RWPE2 (cell line): Measurements from ENCODE around the gene TANGO2.

Experiments used
- ATAC-seq: fragments of 200-7000 bp; cut with Tn5 transposase; 3 replicates; pipeline ENCODE4 v1.9.1; 2021; ENCODE audit warnings: low read depth
- DNase-seq: peaks from one replicate; pipeline ENCODE4 v3.0.0-alpha.2; 2020; ENCODE audit warnings: low spot score
- H3K27ac ChIP-seq: fragments of 450-650 bp; 2 replicates; pipeline ENCODE4 v1.5.1; 2017; ENCODE audit warnings: mild to moderate bottlenecking; ENCODE audit not compliant: poor library complexity, severe bottlenecking
- H3K27me3 ChIP-seq: fragments of 250-450 bp; sonication (Bioruptor Pico); 2 replicates; pipeline ENCODE4 v1.5.1; 2021; ENCODE audit warnings: mild to moderate bottlenecking, moderate library complexity; ENCODE audit not compliant: insufficient read depth, poor library complexity, severe bottlenecking
- H3K36me3 ChIP-seq: fragments of 250-450 bp; sonication (Bioruptor Pico); 2 replicates; pipeline ENCODE4 v1.5.1; 2020; ENCODE audit warnings: low read depth, mild to moderate bottlenecking, moderate library complexity
- H3K4me1 ChIP-seq: fragments of 250-450 bp; sonication (Bioruptor Pico); 2 replicates; pipeline ENCODE4 v1.5.1; 2021; ENCODE audit warnings: mild to moderate bottlenecking, moderate library complexity; ENCODE audit not compliant: insufficient read depth, poor library complexity, severe bottlenecking
- H3K4me3 ChIP-seq: fragments of 250-450 bp; sonication (Bioruptor Pico); 2 replicates; pipeline ENCODE4 v1.5.1; 2021; ENCODE audit warnings: mild to moderate bottlenecking, moderate library complexity; ENCODE audit not compliant: severe bottlenecking
- H3K9me3 ChIP-seq: fragments of 250-450 bp; sonication (Bioruptor Pico); 2 replicates; pipeline ENCODE4 v1.5.1; 2021; ENCODE audit warnings: mild to moderate bottlenecking, moderate library complexity; ENCODE audit not compliant: severe bottlenecking
- TF ChIP-seq, protein P1 (sequence below): fragments of 450-650 bp; IDR thresholded peaks from one replicate; pipeline ENCODE4 v1.5.1; 2017; ENCODE audit warnings: mild to moderate bottlenecking, moderate library complexity; ENCODE audit not compliant: poor library complexity, severe bottlenecking

TANGO2 gene

DNA sequence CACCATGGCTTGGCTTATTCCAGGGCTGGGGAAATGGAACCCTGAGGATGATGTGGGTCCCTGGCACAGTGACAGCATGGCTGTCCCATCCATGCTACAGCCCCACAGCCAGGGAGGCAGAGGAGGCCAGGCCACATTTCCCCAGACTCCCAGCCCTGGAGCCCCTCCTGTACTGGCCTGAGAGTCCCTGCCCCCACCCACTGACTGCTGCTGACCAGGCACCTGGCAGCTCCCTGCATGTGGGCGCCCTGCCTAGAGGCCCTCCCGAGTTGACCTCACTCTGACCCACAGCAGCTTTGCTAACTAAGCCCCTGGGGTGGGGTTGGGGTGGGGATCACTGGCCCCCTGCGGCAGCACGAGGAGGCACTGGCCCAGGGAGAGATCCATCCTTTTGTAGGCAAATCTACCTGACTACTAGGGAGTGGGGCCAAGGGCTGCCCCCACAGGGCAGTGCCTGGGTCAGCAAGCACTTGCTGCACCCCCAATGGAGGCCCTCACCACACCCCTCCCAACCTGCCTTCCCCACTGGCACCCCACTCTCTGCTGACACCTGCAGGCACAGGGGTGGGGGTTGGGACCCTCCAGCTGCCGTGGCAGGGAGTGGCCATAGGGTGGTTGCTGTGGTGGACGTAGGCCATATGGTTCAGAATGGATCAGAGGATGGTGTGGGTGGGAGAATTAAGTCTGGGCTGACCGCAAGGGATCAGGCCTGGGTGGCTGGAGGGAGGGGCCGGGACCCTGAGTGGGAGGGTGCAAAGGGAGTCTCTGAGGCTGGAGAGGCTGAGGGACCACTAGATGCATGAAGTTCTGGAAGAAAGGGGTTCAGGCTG is 21.7 kb upstream of the TANGO2 start:
- no peaks in the 10 kb centered on the region for H3K4me1 ChIP-seq
- H3K27ac ChIP-seq, result no peak overlapping the region
- H3K4me3 ChIP-seq, result no peak overlapping the region
- TF ChIP-seq, protein P1, sequence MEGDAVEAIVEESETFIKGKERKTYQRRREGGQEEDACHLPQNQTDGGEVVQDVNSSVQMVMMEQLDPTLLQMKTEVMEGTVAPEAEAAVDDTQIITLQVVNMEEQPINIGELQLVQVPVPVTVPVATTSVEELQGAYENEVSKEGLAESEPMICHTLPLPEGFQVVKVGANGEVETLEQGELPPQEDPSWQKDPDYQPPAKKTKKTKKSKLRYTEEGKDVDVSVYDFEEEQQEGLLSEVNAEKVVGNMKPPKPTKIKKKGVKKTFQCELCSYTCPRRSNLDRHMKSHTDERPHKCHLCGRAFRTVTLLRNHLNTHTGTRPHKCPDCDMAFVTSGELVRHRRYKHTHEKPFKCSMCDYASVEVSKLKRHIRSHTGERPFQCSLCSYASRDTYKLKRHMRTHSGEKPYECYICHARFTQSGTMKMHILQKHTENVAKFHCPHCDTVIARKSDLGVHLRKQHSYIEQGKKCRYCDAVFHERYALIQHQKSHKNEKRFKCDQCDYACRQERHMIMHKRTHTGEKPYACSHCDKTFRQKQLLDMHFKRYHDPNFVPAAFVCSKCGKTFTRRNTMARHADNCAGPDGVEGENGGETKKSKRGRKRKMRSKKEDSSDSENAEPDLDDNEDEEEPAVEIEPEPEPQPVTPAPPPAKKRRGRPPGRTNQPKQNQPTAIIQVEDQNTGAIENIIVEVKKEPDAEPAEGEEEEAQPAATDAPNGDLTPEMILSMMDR, result no peak
- no peak for DNase-seq
- no peaks in the 10 kb centered on the region for H3K36me3 ChIP-seq
- no peaks in the 10 kb centered on the region for H3K27me3 ChIP-seq
- no peak for ATAC-seq
- H3K9me3 ChIP-seq, result no peaks in the 10 kb centered on the region

DNA sequence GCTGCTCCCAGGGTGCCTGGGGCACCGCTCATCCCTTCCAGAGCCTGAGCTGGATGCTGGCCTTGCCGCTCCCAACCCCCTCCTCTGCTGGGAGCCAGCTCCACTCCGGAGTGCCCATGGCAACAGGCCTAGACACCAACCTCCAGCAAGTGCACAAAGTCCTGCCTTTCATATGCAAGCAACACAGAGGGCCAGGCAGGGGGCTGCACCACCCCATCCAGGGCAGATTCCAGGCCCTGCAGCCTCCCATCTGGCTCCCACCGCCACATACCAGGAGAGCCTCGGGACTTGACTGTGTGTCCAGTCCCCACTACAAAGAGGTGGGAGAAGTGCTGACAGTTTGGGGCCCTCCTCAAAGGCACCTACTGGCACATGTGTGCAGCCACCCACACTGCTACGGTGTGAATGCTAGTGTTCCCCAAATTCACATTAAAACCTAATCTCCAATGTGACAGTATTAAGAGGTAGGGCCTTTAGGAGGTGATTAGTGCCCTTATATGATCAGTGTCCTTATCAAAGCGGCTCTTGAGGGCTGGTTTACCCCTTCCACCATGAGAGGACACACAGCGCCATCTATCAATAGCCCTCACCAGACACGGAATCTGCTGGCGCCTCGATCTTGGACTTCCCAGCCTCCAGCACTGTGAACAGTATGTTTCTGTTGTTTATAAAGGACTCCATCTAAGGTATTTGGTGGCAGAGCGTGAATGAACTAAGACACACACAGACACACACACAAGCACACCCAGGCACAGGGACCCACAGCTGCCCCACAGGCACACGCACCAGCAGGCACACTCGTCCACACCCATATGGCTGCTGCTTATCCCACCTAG is 20.4 kb upstream of the TANGO2 start:
- DNase-seq (no peak), ATAC-seq (no peak)
- Histone ChIP-seq H3K36me3 (no peaks in the 10 kb centered on the region), H3K27ac (no peak overlapping the region), H3K4me3 (no peak overlapping the region), H3K4me1 (no peaks in the 10 kb centered on the region), H3K9me3 (peaks cover 2% of the 10 kb centered on the region), H3K27me3 (no peaks in the 10 kb centered on the region)
- TF ChIP-seq, protein P1, result no peak

DNA sequence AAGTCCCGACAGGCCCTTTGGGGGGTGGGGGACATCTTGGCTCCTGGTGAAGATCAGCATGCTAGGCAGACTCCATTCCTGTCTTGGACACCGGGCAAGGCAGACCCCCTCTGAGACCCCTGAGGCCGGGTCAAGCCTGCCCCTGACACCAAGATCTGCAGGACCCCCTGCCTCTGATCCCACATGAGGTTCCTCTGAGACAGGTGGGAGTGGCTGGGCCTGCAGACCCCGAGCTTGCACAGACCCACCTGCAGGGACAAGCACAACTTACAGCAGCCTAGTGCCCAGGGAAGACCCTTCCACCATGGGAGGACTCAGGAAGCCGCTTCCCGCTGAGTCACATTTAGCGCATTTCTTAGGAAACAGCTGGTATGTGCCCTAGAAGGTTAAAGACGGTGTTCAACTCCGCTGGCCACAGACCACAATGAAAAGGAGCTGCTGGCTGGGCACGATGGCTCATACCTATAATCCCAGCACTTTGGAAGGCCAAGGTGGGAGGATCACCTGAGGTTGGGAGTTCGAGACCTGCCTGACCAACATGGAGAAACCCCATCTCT is 19.8 kb upstream of the TANGO2 start:
- TF ChIP-seq, protein P1, result no peak
- ATAC-seq (no peak), DNase-seq (no peak)
- no peak overlapping the region for H3K27ac ChIP-seq
- H3K36me3 ChIP-seq, result no peaks in the 10 kb centered on the region
- no peaks in the 10 kb centered on the region for H3K4me1 ChIP-seq
- peaks cover 2% of the 10 kb centered on the region for H3K9me3 ChIP-seq
- H3K4me3 ChIP-seq, result no peak overlapping the region
- no peaks in the 10 kb centered on the region for H3K27me3 ChIP-seq

DNA sequence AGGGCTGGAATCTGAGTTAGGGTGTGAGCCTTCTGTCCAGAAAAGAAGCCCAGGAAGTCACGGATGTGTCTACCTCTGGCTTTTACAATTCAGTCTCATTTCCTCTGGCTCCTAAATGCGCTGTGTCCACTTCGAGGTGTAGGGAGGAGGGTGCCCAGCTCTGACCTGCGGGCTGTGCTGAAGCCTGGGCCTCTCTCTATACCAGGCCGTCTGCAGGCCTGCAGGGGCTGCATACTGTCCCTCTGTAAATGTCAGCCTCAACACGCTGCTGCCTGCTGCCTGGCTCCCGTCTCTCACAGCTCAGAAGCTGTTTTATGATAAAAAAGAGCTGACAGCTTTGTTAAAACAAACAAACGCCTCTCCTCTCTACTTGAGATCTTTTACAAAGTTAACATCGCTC is 18.8 kb upstream of the TANGO2 start:
- Histone ChIP-seq H3K27ac (no peak overlapping the region), H3K4me3 (no peak overlapping the region), H3K27me3 (no peaks in the 10 kb centered on the region), H3K9me3 (peaks cover 2% of the 10 kb centered on the region), H3K36me3 (no peaks in the 10 kb centered on the region), H3K4me1 (no peaks in the 10 kb centered on the region)
- DNase-seq, result no peak
- ATAC-seq, result no peak
- TF ChIP-seq, protein P1, result no peak
